ENCODE results near the gene LPP. TPM values are rescaled to one million over a fixed set of nuclear protein-coding genes. Genes with fewer than 3 reads are reported as not detected.

LPP gene
- total and polyA plus RNA-seq, 2 of the 13 experiments (the other 11 are each of a cell fraction or from before 2014, with no cell fraction given): 19.2 to 29.9 TPM

DNA sequence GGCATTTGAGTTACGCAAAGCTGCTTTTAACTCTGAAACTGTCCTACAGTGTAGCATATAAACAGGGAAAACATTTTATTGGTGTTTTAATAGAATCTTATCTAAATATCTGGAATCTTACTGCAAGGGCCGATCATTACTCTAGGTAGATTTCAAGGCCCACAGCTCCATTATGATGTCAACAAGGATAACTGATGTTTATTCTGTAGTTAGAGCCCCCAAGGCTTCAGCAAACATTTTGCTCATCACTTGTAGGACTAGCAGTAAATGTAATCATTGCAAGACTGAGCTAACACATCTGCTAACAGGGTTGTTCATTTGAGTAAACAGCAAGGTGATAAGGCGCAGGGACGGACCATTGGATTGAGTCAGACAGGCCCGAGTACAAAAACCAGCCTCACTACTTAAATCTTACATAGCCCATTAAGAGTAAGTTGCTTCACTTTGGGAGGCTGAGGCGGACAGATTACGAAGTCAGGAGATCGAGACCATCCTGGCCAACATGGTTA lies 685.3 kb downstream of the LPP start (continued):
- TF ChIP-seq ZNF558 (CRISPR knock-in tag; IDR thresholded peaks at IDR 0.05; ENCODE audit: borderline replicate concordance) (no peak), MAX (IDR thresholded peaks at IDR 0.05) (peak; percentile 44; the same call in 1 of the 2 replicates), ZNF574 (CRISPR knock-in tag; IDR thresholded peaks at IDR 0.05) (peak; percentile 60), ARNTL (CRISPR knock-in tag; IDR thresholded peaks at IDR 0.05) (0 out of 2 replicates have a peak, but pooled peaks have one; percentile 59), ARID5B (CRISPR knock-in tag; IDR thresholded peaks at IDR 0.05) (peak; percentile 99), ZNF235 (CRISPR knock-in tag; IDR thresholded peaks at IDR 0.05; ENCODE audit: borderline replicate concordance) (no peak), ZMYM3 (CRISPR knock-in tag; IDR thresholded peaks at IDR 0.05) (peak; percentile 95), IRF2 (CRISPR knock-in tag; IDR thresholded peaks at IDR 0.05) (peak; percentile 90), PHF20 (CRISPR knock-in tag; IDR thresholded peaks at IDR 0.05) (no peak), ZNF773 (CRISPR knock-in tag; IDR thresholded peaks at IDR 0.05; ENCODE audit: borderline replicate concordance) (no peak), ZNF775 (CRISPR knock-in tag; IDR thresholded peaks at IDR 0.05; ENCODE audit: borderline replicate concordance) (no peak), CC2D1A (CRISPR knock-in tag; IDR thresholded peaks at IDR 0.05) (no peak), IRX3 (CRISPR knock-in tag; IDR thresholded peaks at IDR 0.05; ENCODE audit: borderline replicate concordance, low read depth) (no peak)
- TF ChIP-seq, protein P1, sequence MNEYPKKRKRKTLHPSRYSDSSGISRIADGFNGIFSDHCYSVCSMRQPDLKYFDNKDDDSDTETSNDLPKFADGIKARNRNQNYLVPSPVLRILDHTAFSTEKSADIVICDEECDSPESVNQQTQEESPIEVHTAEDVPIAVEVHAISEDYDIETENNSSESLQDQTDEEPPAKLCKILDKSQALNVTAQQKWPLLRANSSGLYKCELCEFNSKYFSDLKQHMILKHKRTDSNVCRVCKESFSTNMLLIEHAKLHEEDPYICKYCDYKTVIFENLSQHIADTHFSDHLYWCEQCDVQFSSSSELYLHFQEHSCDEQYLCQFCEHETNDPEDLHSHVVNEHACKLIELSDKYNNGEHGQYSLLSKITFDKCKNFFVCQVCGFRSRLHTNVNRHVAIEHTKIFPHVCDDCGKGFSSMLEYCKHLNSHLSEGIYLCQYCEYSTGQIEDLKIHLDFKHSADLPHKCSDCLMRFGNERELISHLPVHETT (CRISPR knock-in tag; conservative IDR thresholded peaks at IDR 0.05): peak; percentile 57; the same call in 1 of the 2 replicates
- TF ChIP-seq, protein P2, sequence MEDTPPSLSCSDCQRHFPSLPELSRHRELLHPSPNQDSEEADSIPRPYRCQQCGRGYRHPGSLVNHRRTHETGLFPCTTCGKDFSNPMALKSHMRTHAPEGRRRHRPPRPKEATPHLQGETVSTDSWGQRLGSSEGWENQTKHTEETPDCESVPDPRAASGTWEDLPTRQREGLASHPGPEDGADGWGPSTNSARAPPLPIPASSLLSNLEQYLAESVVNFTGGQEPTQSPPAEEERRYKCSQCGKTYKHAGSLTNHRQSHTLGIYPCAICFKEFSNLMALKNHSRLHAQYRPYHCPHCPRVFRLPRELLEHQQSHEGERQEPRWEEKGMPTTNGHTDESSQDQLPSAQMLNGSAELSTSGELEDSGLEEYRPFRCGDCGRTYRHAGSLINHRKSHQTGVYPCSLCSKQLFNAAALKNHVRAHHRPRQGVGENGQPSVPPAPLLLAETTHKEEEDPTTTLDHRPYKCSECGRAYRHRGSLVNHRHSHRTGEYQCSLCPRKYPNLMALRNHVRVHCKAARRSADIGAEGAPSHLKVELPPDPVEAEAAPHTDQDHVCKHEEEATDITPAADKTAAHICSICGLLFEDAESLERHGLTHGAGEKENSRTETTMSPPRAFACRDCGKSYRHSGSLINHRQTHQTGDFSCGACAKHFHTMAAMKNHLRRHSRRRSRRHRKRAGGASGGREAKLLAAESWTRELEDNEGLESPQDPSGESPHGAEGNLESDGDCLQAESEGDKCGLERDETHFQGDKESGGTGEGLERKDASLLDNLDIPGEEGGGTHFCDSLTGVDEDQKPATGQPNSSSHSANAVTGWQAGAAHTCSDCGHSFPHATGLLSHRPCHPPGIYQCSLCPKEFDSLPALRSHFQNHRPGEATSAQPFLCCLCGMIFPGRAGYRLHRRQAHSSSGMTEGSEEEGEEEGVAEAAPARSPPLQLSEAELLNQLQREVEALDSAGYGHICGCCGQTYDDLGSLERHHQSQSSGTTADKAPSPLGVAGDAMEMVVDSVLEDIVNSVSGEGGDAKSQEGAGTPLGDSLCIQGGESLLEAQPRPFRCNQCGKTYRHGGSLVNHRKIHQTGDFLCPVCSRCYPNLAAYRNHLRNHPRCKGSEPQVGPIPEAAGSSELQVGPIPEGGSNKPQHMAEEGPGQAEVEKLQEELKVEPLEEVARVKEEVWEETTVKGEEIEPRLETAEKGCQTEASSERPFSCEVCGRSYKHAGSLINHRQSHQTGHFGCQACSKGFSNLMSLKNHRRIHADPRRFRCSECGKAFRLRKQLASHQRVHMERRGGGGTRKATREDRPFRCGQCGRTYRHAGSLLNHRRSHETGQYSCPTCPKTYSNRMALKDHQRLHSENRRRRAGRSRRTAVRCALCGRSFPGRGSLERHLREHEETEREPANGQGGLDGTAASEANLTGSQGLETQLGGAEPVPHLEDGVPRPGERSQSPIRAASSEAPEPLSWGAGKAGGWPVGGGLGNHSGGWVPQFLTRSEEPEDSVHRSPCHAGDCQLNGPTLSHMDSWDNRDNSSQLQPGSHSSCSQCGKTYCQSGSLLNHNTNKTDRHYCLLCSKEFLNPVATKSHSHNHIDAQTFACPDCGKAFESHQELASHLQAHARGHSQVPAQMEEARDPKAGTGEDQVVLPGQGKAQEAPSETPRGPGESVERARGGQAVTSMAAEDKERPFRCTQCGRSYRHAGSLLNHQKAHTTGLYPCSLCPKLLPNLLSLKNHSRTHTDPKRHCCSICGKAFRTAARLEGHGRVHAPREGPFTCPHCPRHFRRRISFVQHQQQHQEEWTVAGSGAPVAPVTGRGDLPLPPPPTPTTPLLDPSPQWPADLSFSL (CRISPR knock-in tag; IDR thresholded peaks at IDR 0.05): no peak
